ELR (cell line): ENCODE data around the gene HLA-DMA.

Experiments used
- DNase-seq: peaks from one replicate; pipeline ENCODE4 v3.0.0-alpha.2; 2015; ENCODE audit warnings: low read depth

HLA-DMA gene

DNA sequence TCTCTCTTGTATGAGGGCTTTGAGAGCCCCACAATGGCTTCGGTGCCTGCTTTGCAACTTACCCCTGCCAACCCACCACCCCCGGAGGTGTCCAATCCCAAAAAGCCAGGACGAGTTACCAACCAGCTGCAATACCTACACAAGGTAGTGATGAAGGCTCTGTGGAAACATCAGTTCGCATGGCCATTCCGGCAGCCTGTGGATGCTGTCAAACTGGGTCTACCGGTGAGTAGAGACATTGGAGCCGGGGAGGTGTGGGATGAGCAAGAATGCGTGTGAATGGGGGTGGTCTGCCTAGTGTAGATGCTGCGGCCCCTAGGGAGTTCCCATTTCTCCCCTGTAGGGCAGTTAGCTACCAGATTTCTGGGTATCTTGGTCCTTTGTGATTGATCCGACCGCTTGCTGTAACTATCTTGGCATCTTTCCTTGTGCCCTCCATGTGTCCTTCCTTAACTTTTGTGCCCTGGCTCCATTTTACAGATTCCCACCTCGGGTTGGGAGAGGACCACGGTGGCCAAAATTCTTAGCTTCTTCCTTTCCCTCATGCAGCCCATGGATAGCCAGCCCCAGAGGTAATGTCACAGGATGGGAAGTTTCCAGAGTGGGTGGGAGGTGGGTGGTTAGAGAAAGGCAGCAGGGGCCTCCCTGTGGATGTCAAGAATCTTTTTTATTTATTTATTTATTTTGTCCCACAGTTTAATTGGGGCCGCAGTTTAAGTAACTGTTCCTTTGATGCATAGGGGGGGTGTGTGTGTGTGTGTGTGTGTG lies 21.8 kb upstream of the HLA-DMA start:
- DNase-seq: peak; percentile 30

DNA sequence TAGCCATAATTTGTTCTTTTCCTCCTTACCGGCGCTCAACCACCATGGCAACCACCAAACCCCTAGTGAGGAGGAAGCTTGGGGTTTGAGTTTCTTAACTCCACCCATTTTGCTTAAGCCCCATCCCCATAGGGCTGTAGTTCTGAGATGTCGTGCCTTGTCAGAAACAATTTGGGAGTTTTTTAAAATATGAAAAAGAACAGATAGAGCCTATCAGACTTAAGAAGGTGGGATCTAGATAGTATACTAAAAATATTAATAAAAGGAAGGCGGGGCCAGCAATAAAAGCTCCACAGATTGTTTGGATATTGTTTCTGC lies 21.1 kb upstream of the HLA-DMA start:
- DNase-seq: peak; percentile 72

DNA sequence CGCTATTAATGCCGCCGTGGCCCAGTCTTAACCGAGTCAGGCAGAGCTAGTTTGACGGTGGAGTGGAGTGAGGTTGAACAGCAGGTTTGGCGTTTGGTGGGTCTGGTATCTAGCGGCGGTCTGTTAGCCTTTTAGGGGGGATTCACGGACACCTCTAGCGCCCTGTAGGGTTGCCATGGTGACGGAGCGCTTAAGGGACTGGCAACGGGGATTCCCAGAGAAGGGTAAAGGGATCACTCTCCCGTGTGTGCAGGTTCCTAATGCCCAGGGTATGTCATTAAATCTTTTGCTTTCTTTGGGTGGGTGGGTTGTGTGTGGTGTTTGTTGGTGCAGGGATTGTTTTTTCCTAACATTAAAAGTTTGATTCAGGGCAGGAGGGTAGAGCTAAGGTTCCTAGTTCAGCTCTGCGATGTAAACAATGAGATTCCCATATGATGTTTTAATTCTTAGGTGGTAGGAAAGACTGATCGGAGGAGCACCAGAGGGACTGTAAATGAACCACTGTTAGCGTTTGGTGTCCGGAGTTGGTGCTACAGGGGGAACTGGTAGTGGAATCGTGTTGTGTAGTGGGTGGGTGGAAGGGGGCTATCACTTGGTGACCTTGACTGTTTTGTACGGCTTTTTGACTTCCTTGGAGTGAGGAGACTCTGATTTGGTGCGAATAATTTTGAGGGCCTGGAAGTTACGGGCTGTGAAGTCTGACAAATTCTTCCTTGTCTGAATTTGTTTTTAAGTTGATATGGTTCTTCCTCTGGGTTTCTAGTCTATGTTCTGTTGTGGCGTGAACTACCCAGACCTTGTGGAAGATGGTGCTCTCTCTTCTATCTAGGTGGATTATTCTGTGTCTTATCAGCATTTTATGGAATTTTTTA lies 20.5 kb upstream of the HLA-DMA start:
- peak; percentile 73 for DNase-seq

DNA sequence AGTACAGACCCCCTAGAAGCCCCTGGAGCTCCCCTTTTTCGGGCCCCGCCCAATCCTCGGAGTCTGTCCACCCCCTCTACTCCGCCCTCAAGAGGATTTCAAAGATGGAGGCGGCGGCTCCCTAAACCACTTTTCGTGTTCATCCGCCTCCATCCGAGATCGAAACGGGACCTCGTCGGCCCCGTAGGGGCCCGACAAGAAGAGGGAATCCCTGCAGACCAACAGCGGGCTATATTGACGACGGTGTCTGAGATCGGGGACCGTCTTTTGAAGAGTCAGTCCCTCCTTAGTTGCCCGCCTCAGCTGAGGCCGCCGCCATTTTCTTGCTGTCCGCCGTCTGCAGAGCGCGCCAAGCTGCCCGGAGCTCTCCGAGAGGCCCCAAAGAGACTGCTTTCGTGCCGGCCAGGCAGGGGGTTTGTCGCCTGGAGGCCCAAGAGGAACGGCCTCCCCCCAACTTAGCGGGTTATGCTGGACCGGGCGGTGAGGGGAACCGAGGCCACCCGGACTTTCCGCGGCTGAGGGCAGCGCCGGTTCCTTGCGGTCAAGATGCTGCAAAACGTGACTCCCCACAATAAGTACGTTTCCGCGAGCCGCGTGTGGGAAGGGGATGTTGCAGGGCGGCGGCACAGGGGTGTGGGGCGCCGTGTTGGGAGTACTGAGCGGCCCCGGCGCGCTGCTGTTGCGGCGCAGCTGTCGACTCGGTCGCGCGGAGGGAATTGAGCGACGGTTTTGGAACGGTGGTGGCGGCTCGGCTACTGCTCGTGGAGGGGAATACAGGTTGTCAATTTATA lies 19.7 kb upstream of the HLA-DMA start:
- DNase-seq: no peak

DNA sequence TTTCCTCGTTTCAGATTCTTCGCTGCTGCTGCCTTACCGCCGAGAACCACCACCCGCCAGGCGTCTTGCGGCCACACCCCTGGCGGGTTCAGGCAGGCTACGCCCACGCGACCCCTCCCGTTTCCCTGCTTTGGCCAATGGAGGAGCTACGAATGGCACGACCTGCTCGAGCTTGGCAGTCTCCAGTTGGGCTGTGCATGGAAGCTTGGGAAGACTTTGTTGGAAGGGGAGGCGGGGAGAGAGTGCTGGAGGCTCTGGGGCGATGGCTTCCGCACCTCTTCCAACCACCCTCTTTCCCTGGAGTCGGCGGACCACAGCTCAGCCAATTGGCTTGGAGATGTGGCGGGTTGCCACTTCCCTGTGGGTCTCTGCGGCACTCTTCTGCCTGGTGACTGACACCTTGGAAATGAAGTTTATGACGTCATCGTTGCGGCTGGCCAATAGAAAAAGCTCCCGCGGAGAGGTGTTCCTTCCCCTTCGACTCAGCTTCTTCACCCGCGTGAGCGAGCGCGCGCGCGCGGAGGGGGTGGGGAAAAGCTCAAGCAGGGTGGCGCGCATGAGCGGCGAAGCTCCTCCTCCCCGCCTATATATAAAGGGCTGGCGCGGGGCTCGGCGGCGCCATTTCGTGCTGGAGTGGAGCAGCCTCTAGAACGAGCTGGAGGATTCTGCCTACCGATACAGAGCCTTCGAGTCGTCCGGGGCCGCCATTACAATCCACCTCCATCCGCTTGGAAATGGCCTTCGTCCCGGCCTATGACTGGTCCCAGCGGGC lies 18.9 kb upstream of the HLA-DMA start:
- DNase-seq: peak; percentile 100

DNA sequence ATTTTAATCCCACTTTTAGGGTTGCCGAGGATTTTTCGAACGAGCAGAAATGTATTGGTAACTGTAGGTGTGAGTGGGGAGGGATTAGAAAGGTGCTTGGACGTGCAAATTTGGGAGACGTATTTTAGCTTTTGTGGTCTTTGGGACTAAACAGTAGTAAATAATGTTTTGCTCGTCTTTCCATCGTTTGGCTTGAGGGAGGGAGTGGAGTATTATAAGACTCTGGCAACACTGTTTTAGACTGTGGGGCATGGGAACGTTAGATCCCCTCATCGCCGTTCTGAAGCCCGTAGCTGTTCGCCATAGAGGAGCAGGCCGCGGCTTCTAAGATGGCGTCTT lies 18.3 kb upstream of the HLA-DMA start:
- DNase-seq: no peak

DNA sequence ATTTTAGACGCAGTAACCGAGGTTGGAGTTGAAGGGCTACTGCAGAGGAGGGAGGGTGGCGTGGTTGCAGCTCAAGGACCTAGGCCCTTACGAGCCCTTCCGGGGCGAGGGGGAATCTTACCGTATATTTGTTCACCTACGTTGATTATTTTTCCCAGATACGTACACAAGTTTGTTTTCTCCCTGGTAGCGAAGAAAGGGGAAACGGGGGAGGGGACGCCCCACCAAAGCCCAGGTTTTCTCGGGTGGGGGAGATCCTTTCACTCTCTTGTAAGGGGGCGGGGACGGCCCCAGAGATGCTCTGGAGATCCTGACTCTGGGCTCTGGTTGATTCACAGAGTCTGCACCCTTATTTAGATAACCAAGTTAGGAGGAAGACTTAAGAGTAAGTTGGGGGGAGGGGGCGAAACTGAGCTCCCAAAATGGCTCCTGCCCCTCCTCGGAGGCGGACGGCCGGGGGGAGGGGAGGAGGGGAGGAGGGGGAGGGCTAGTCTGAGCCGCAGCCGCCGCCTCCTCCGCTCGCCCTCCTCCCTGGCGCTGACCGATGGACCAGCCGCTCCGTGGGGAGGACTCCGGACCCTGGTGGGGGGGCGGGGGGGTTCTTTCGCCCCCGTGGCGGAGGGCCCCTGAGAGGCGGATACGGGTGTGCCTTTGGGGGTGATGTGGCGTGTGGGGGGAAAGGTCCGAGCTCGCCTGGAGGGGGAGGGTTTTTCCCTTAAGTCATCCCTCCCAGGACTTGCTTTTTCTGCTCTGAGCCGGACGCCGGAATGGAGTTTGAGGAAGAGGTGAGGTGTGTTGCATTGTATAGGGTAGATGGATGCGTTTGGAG lies 17.7 kb upstream of the HLA-DMA start:
- DNase-seq: peak; percentile 90

DNA sequence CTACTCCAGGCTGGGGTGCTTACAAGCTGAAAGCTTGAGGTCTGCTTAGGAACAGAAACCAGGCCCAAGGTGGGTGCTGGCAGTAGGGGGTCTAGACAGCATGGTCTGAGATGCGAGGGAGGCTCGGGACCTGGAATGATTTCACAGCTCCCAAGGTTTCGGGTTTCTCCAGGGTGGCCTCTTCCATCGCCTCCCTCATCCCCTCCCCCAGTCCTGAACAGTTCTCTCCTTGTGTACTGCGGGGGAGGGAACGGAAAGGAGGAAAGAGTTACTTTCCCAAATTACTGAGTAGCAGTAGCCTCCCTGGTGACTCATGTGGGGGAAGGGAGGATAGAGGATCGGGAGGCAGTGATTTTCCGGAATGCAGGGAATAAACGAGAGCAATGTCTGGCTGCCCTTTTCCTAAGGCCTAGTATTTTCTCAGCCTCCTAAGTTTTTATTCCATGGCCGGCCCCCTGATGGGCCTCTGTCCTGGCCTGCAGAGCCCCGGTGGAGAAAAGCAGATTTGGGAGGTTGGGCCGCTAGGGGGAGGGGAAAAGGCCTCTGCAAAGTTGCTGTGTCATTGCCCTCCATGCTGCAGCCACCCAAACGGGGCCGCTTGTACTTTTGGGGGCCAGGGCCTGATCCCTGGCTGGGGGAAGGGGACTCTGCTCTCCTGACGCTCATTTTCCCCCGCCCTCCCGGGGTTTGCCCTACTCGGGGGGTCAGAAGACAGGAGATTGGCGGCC lies 17.0 kb upstream of the HLA-DMA start:
- peak; percentile 95 for DNase-seq

DNA sequence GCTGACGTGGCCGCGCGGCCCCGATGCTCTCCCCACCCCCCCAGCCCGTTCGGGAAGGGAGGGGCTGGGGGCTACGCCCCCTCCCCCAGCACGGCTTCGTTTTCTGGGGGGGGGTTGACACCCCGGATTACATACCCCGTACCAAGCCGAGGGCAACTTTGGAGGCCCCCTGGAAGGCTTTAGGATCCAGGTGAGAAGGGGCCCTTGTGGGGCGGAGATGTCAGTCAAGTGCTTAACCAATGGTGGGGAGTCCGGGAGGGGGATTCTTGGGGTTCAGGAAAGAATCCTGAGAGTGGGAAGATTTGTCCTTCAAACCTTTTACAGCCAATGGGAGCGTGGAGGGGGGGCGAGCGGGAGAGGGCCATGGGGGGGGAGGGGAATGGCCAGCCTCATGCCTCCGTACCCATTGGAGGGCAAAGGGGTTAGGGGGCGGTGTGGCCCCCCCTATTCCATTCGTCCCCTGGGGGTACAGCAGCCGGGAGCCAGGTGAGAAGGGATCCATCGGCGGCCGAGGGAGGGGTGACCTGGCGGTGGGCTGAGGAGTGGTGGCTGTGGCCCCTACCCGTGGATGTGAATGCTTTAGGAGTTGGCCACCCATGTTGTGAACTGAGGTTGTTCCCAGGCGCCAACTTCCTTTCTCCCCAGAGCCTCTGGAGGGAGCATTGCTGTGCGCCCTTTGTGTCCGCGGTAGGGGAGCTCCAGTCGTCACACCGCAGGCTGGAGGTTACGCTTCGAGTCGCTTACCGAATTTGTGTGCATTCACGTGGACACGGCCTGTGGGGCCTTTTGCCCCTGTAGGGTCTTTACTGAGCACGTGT lies 16.2 kb upstream of the HLA-DMA start:
- peak; percentile 95 for DNase-seq

DNA sequence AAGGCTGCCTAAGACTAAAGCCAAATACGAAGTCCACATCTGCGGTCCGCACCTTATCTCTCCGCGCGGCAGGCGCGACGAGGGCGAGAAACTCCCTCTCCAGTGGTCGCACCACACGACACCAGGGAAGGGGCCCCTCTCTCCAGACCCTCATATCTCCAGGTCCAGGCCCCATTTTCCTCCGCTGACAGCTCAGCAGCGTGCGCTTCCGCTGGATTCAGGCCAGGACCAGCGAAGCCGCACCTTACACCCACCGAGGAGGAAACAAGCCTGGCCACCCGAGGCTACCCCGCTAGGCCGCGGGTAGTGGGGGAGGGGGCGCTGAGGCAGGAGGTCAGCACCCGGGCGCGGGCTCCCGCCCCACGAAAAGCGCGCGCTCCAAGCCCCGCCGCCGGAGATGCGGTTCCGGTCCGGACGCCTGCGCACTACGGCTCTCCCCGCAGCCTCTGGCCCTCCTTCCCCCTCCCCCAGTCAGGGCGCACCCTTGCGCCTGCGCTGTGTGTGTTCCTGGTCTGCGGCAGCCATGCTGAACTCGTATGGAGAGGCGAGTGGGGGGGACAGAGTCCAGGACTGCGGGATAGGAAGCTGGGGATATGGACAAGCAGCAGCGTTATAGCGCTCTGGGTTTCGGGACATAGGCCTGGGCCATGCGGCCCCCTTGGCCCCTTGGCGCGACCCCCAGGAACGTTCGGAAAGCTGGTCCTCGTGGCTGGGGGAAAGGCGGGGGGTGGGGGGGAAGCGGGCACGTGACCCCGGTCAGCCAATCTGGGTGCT lies 15.4 kb upstream of the HLA-DMA start, which contains the start of gene BRD2:
Gene BRD2 (plus strand): TSS at position 502 of the 774 bp plus-strand sequence. CDS start 4,305 bp downstream, outside the sequence.
- peak; percentile 96 for DNase-seq

DNA sequence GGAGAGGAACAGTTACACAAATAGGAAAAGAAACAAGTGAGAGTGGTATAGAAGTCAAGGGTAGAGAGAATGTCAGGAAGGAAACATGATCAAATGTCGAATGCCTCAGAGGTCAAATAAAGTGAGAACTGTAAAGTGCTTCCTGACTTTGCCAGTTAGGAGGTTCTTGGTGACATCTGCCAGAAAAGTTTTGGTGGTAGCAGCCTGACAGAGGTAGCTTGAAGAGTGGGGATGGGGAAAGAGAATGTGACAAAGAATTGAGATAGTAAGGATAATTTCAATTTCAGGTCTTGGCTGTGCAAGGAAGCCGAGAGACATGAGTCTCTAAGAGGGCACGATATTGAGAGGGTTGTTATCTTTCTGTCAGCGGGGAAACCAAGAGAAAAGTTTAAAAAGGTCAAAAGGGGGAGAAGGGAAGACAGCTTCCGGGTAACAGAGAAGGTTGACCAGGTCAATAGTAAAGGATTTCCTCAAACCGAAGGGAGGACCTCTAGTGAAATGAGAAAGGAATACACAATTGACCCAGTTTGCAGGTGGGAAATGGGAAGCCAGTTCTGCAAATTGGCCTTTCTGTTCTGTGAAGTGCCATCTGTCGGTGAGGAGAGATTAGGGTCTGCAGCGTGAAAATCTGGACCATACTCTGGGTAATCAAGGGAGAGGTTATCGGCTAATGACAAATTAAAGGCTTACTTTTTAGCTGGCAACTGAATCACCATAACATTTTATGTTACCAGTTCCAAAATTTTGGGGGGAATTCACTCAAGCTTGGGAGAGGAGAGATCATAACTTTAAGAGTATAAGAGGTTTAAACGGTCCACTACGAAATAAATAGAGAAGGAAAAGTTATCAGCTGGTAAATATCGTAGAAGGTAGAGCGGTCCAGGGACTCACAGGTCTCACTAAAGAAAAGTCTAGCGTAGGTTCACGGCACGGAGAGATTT lies 14.5 kb upstream of the HLA-DMA start:
- DNase-seq: peak; percentile 72

DNA sequence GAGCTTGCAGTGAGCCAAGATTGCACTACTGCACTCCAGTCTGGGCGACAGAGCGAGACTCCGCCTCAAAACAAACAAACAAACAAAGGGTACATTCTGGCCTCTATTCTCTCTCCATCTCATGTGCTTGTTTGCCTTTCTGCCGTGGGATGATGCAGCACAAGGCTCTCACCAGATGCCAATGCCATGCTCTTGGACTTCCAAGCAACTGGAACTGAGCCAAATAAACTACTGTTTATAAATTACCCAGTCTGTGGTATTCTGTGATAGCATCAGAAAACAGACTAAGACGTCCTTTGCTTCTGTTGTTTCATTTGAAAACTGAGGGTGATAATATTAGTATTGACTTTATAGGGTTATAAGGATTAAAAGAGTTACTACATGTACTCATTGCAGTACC lies 11.9 kb upstream of the HLA-DMA start:
- no peak for DNase-seq

DNA sequence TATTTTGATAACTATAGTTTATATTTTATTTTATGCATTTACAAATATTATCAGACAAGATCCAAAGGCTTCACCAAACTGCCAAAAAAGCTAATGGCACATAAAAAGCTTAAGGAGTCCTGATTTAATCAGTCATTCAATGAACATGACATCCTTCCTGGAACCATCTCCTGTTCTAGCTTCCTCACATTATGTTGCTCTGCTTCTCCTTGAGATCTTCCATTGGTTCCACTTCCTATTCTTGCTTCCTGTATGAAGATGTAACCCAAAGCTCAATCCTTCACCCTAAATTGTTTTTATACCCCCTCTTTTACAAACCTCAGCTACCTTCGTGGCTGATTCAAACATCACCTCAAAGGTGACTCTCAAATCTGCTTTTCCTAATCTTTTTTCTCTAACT lies 11.0 kb upstream of the HLA-DMA start:
- DNase-seq: no peak

DNA sequence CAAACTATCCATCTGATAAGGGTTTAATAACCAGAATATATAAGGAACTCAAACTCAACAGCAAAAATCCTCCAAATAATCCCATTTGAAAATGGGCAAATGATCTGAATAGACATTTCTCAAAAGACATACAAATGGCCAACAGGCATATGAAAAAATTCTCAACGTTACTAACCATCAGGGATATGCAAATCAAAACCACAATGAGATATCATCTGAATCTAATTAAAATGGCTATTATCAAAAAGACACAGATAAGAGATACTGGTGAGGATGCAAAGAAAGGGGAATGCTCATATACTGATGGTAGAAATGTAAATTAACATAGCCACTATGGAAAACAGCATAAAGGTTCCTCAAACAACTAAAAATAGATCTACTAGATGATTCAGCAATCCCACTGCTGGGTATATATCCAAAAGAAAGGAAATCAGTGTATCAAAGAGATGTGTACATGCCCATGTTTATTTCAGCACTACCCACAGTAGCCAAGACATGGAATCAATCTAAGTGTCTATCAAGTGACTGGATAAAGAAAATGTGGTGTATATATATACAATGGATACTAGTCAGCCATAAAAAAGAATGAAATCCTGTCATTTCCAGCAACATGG lies 9.4 kb upstream of the HLA-DMA start:
- DNase-seq: no peak

DNA sequence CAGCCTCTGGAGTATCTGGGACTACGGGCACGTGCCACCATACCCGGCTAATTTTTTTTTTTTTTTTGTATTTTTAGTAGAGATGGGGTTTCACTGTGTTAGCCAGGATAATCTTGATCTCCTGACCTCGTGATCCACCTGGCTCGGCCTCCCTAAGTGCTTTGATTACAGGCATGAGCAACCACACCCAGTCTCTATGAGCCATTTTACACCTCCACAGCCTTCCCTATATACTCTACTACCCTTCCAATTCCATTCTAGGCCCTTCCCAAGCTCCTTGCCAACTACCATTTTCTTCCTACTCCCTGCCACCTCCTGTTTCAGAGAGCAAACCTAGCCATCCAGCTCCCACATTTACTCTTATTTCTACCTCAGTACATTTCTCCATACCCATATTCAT lies 7.7 kb upstream of the HLA-DMA start:
- no peak for DNase-seq

DNA sequence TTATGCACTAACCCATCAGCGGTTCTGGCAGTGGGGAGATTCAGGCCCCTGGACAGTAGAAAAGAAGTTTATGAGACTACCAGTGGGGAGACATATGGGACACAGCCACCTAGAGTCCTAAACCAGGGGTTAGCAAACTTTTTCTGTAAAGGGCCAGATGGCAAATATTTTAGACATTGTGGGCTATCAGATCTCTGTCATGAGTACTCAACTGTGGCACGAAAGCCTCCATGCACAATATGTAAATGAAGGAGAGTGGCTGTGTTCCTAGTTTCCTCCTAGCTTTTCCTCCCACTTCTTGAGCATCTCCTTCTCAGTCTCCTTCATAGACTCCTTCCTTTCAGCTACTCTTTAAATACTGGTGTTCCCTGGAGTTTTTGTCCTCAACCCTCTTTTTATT lies 3.3 kb upstream of the HLA-DMA start:
- DNase-seq: no peak
